Mammary epithelial cell (primary cell): ENCODE data around the gene GSG1.

Experiments used
- CTCF ChIP-seq, 2 donors: IDR thresholded peaks in 1 of 2; conservative IDR thresholded peaks in 1 of 2; 2 replicates each; pipeline ENCODE4 v1.5.1; 2011 to 2012; ENCODE audit warnings: inconsistent platforms in 2 of 2, low read length in 2 of 2, mild to moderate bottlenecking in 2 of 2, control low read depth in 1 of 2, low read depth in 1 of 2; ENCODE audit not compliant: insufficient read depth in 1 of 2; ENCODE audit errors: extremely low read depth in 1 of 2
- EZH2 ChIP-seq: IDR thresholded peaks from 2 replicates; pipeline ENCODE4 v1.6.1; 2012; ENCODE audit warnings: low read length, inconsistent platforms, borderline replicate concordance

- no peak for TF ChIP-seq CTCF (conservative IDR thresholded peaks at IDR 0.05 in 1 of 2, IDR thresholded peaks at IDR 0.05 in 1 of 2; ENCODE audit: extremely low read depth in 1 of 2, insufficient read depth in 1 of 2, low read depth in 1 of 2, low read length in 2 of 2)
- TF ChIP-seq EZH2 = no peak
These were observed 4.2 kb downstream of the GSG1 start for GRCh38 chr12:13099066-13099843.
